GM23338 (cell line): ENCODE measurements around the gene TRIM63. TPM values are rescaled to one million over a fixed set of nuclear protein-coding genes. Genes with fewer than 3 reads are reported as not detected.

ENCODE experiments used
- ATAC-seq: fragments of 200-7000 bp; cut with Tn5 transposase; 3 replicates; pipeline ENCODE4 v1.9.1; 2020
- DNase-seq: peaks from one replicate; pipeline ENCODE4 v3.0.0-alpha.2; 2015; ENCODE audit warnings: low spot score
- H2AFZ ChIP-seq: fragments of 200-600 bp; sonication (generic); 2 replicates; pipeline ENCODE4 v1.8.0; 2016; ENCODE audit warnings: antibody characterized with exemption, mild to moderate bottlenecking, moderate library complexity
- H3F3A ChIP-seq: fragments of 200-600 bp; sonication (generic); replicated peaks from 2 replicates; pipeline ENCODE4 v1.8.0; 2017; ENCODE audit warnings: antibody characterized with exemption, mixed run types, low read depth
- H3K27ac ChIP-seq: fragments of 200-600 bp; sonication (generic); 2 replicates; pipeline ENCODE4 v1.6.1; 2016; ENCODE audit warnings: low read depth
- H3K27me3 ChIP-seq: fragments of 200-600 bp; sonication (generic); 2 replicates; pipeline ENCODE4 v1.8.0; 2016; ENCODE audit warnings: mild to moderate bottlenecking, mixed run types, moderate library complexity; ENCODE audit not compliant: insufficient read depth
- H3K36me3 ChIP-seq: fragments of 200-600 bp; sonication (generic); 2 replicates; pipeline ENCODE4 v1.8.0; 2016; ENCODE audit warnings: mild to moderate bottlenecking; ENCODE audit not compliant: insufficient read depth
- H3K4me1 ChIP-seq: fragments of 200-600 bp; sonication (generic); 2 replicates; pipeline ENCODE4 v1.8.0; 2016; ENCODE audit warnings: mild to moderate bottlenecking, moderate library complexity; ENCODE audit not compliant: insufficient read depth
- H3K4me2 ChIP-seq: fragments of 200-600 bp; sonication (generic); 2 replicates; pipeline ENCODE4 v1.7.1; 2017; ENCODE audit warnings: mixed run types
- H3K4me3 ChIP-seq: fragments of 200-600 bp; sonication (generic); 2 replicates; pipeline ENCODE4 v1.6.1; 2016; ENCODE audit warnings: mixed run types
- H3K79me2 ChIP-seq: fragments of 200-600 bp; sonication (generic); replicated peaks from 2 replicates; pipeline ENCODE4 v1.8.0; 2017; ENCODE audit warnings: mild to moderate bottlenecking; ENCODE audit not compliant: insufficient read depth
- H3K9me2 ChIP-seq: fragments of 200-600 bp; sonication (generic); 2 replicates; pipeline ENCODE4 v1.8.0; 2017; ENCODE audit not compliant: insufficient read depth
- H4K20me1 ChIP-seq: fragments of 200-600 bp; sonication (generic); replicated peaks from 2 replicates; pipeline ENCODE4 v1.8.0; 2017; ENCODE audit warnings: mild to moderate bottlenecking; ENCODE audit not compliant: insufficient read depth
- H3K27ac Mint-ChIP-seq: 2 replicates; pipeline ENCODE4 v1.8.0; 2020; ENCODE audit warnings: inconsistent platforms, mild to moderate bottlenecking, moderate library complexity, mixed read lengths
- H3K27me3 Mint-ChIP-seq: 3 replicates; pipeline ENCODE4 v1.8.0; 2022; ENCODE audit warnings: low read depth, mild to moderate bottlenecking, moderate library complexity, mixed read lengths, inconsistent platforms; ENCODE audit not compliant: insufficient read depth, poor library complexity
- H3K36me3 Mint-ChIP-seq: 3 replicates; pipeline ENCODE4 v1.8.0; 2021; ENCODE audit warnings: low read depth, mild to moderate bottlenecking, inconsistent platforms, moderate library complexity, mixed read lengths
- H3K4me1 Mint-ChIP-seq: 3 replicates; pipeline ENCODE4 v1.8.0; 2020; ENCODE audit warnings: mild to moderate bottlenecking, inconsistent platforms, mixed read lengths
- H3K4me3 Mint-ChIP-seq: 3 replicates; pipeline ENCODE4 v1.8.0; 2021; ENCODE audit warnings: moderate library complexity, mild to moderate bottlenecking, inconsistent platforms, mixed read lengths
- H3K9me3 Mint-ChIP-seq: 3 replicates; pipeline ENCODE4 v1.8.0; 2020; ENCODE audit warnings: moderate library complexity, mild to moderate bottlenecking, inconsistent platforms, mixed read lengths
- CTCF ChIP-seq, 2 experiments: fragments of 200-600 bp in 1 of 2; sonication (generic) in 1 of 2; conservative IDR thresholded peaks; 2 replicates each; pipeline versions ENCODE4 v1.5.1 to v1.6.1; 2016 to 2017; ENCODE audit warnings: antibody characterized with exemption in 2 of 2, low read depth in 2 of 2, mild to moderate bottlenecking in 2 of 2, moderate library complexity in 1 of 2
- ETS1 ChIP-seq: IDR thresholded peaks from 2 replicates; pipeline ENCODE4 v1.6.1; 2016; ENCODE audit warnings: antibody characterized with exemption
- EZH2 ChIP-seq: fragments of 200-600 bp; sonication (generic); IDR thresholded peaks from one replicate; pipeline ENCODE4 v1.8.0; 2017; ENCODE audit warnings: antibody characterized with exemption, mild to moderate bottlenecking, low read depth; ENCODE audit not compliant: unreplicated experiment
- POLR2AphosphoS5 ChIP-seq: IDR thresholded peaks from 2 replicates; pipeline ENCODE4 v1.6.1; 2016; ENCODE audit warnings: antibody characterized with exemption, low read depth
- REST ChIP-seq: IDR thresholded peaks from one replicate; pipeline ENCODE4 v1.6.1; 2018; ENCODE audit warnings: antibody characterized with exemption; ENCODE audit not compliant: unreplicated experiment
- STAT1 ChIP-seq: IDR thresholded peaks from one replicate; pipeline ENCODE4 v1.6.1; 2016; ENCODE audit warnings: antibody characterized with exemption; ENCODE audit not compliant: unreplicated experiment
- ZNF114 ChIP-seq: fragments of 250-450 bp; sonication (Bioruptor Pico); IDR thresholded peaks from 2 replicates; pipeline ENCODE4 v1.5.0; 2020; ENCODE audit warnings: mild to moderate bottlenecking, moderate library complexity
- ZNF331 ChIP-seq: fragments of 250-450 bp; sonication (Bioruptor Pico); IDR thresholded peaks from 2 replicates; pipeline ENCODE4 v1.5.0; 2020; ENCODE audit warnings: low read depth, mild to moderate bottlenecking, moderate library complexity
- polyA plus RNA-seq: library from polyadenylated mRNA; unstranded; fragments of >200 nt; fragmentation: Nextera tagmentation; extraction: Ambion mirVana; gene quantifications from 2 replicates; pipeline ENCODE4 v1.2.1, GENCODE V29; 2016
- total RNA-seq: library from RNA; depleted of rRNA; stranded (reverse); fragments of >200 nt; shearing (Covaris generic); gene quantifications from 2 replicates; pipeline ENCODE4 v1.2.3, GENCODE V29; 2014

TRIM63 gene
- total and polyA plus RNA-seq, 2 experiments from 2014 or later, result 0.17 TPM; not detected in 1

- H3K79me2 ChIP-seq, result no peaks in the 10 kb centered on the region
- H3F3A ChIP-seq, result no peaks in the 10 kb centered on the region
- Mint-ChIP-seq H3K27me3 (peaks cover 6% of the 10 kb centered on the region), H3K27ac (no peak overlapping the region), H3K36me3 (no peaks in the 10 kb centered on the region), H3K4me3 (no peak overlapping the region), H3K4me1 (peaks cover 2% of the 10 kb centered on the region; the same call in 1 of the 3 replicates), H3K9me3 (no peaks in the 10 kb centered on the region)
- no peaks in the 10 kb centered on the region for H3K9me2 ChIP-seq
- peaks cover 19% of the 10 kb centered on the region for H3K27me3 ChIP-seq
- TF ChIP-seq CTCF (conservative IDR thresholded peaks at IDR 0.05; ENCODE audit: low read depth in 2 of 2) (peak in 1 of 2 experiments; percentile 34; a peak in 1 of 4 replicates), REST (no peak), ZNF331 (CRISPR knock-in tag) (no peak), ETS1 (no peak), POLR2AphosphoS5 (no peak), EZH2 (no peak), STAT1 (no peak), ZNF114 (CRISPR knock-in tag) (no peak)
- no peaks in the 10 kb centered on the region for H3K36me3 ChIP-seq
- DNase-seq (peak; percentile 32), ATAC-seq (peak; percentile 85)
- H2AFZ ChIP-seq, result peak overlapping the region; percentile 63; the same call in 1 of the 2 replicates
- no peak overlapping the region for H3K27ac ChIP-seq
- no peak overlapping the region for H3K4me3 ChIP-seq
- no peak overlapping the region for H3K4me2 ChIP-seq
- no peaks in the 10 kb centered on the region for H4K20me1 ChIP-seq
- no peaks in the 10 kb centered on the region for H3K4me1 ChIP-seq
Measured at GRCh38 chr1:26053718-26054560, 13.5 kb downstream of the TRIM63 start.
